SW480 (cell line): ENCODE results near the gene PITRM1.
"Not testable (repeated sequence)": the region's sequence is repeated elsewhere in the genome, so short reads cannot be mapped to it uniquely, and the experiment has no call there.

Experiments
- DNase-seq: peaks from one replicate; pipeline ENCODE4 v3.0.0-alpha.2; 2016; ENCODE audit warnings: low spot score

PITRM1 gene

GRCh38 chr10:3199488-3199887, 26.9 kb upstream of the PITRM1 start:
- DNase-seq: no peak

- DNase-seq: no peak
Observed at GRCh38 chr10:3198900-3199299, 26.3 kb upstream of the PITRM1 start.

GRCh38 chr10:3197348-3198003, 24.9 kb upstream of the PITRM1 start:
- peak; percentile 86 for DNase-seq

GRCh38 chr10:3196958-3197347, 24.4 kb upstream of the PITRM1 start:
- no peak for DNase-seq

- DNase-seq: no peak
Observed at GRCh38 chr10:3196482-3196881, 23.9 kb upstream of the PITRM1 start.

- DNase-seq: no peak
Observed at GRCh38 chr10:3195726-3196125, 23.1 kb upstream of the PITRM1 start.

DNA sequence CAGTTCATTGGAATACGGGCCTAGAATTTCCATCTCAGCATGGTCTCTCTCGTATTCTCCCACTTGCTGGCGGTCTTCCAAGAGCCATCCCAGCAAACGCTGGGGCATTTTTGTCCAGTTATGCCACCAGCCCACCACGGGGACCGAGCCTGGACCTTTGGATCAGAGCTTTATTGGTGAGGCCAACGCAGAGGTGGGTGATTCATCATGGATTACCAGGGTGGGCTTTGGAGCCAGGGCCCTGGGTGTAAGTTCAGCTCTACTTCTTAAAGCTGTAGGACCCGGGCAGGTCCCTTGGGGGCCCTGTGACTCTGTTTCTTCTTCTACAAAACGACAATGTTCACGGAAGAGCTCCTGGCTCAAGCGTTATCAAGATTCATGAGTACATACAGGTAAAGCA, 22.7 kb upstream of the PITRM1 start:
- DNase-seq: no peak

DNA sequence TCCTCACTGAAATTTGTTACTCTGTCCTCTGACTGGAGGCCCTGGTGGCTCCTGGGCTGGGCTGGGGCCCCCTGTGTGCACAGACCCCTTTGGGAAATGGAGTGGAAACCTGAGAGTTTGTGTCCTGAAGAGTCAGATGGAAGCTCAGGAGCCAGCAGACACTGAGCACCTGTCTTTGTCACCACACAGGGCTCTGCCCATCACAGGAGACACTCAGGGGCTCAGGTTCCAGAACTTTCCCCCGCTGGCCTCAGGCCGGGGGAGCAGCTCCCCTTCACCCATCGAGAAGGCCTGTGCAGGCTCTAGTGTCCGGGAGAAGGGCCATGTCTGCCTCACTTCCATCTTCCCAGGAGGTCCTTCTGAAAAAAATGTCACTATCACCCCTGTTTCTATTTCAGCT, 22.3 kb upstream of the PITRM1 start:
- no peak for DNase-seq

DNA sequence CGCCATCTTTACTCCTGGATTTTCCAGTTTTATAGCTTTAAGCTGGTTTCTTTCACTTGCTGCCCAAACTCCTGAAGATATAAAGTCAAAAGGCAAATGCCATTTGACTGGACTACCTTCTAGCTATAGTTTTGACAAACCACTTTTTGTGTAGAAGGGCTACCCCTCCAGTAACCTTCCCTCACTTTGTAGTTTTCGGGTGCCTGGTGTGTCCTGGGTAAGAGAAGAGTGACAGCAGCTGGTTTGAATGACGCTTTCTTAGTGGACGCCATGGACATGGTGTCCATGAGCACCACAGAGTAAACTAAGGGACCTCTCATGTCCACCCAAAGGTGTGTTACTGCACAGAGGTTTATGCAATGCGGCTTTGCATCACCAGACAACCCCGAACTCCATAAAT, 21.2 kb upstream of the PITRM1 start:
- no peak for DNase-seq

GRCh38 chr10:3192856-3193635, 20.5 kb upstream of the PITRM1 start:
- peak; percentile 28 for DNase-seq

GRCh38 chr10:3190817-3191216, 18.2 kb upstream of the PITRM1 start:
- DNase-seq: no peak

GRCh38 chr10:3187229-3187628, 14.6 kb upstream of the PITRM1 start:
- not testable (repeated sequence) for DNase-seq

DNA sequence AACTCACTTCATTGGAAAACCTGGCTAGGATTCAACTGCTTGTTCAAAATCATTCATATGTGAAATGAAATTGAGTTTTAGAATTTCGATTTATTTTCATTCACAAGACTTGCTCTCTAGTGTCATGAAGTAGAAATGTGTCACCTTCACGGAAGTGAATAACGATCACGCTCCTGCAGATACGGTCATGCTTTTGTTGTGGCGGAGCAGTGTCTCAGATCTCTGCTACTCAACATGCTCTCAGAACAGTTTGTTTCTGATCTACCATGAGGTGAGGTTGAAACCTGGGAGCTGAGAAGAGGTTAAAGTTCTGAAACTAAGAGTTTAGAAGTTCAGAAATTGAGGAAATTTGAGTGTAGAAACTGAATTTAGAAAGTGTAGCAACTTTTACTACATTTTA, 13.8 kb upstream of the PITRM1 start:
- DNase-seq: no peak

DNA sequence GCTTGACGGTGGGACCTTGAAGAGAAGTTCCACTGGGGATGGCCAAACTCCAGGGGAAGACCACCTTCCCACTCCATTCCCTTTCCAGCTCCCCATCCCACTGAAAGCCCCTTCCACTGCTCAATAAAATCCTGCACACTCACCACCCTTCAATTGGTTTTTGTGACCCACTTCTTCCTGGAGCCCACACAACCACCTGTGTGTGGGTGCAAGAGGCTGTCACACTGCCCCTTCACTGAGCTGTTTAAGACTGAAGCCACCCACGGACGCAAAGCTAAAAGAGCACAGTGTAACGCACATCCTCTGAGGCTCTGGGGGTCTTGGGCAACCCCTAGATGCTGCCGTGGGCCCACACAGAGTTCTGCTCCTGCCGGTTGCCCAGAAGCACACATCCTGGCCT, 12.8 kb upstream of the PITRM1 start:
- DNase-seq: no peak

- no peak for DNase-seq
Observed at GRCh38 chr10:3180355-3181025, 7.9 kb upstream of the PITRM1 start.

DNA sequence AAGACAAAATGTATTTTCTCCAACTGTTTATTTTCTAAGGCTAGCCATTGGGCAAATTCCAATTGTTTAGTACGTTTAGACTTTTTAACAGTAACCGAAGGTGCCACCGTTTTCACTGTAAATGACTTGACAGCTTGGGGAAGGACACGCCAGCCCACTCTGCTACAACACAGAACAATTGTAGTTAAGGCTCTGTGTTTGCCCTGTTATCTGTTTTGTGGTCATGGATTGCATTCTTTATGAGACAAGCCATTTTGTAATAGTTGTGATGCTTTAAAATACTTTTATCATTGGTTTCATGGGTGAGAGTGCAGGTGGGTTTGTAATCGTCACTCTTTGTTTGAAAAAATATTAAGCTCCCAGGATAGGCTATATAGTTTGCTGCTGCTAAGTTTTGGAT, 6.6 kb upstream of the PITRM1 start:
- no peak for DNase-seq

DNA sequence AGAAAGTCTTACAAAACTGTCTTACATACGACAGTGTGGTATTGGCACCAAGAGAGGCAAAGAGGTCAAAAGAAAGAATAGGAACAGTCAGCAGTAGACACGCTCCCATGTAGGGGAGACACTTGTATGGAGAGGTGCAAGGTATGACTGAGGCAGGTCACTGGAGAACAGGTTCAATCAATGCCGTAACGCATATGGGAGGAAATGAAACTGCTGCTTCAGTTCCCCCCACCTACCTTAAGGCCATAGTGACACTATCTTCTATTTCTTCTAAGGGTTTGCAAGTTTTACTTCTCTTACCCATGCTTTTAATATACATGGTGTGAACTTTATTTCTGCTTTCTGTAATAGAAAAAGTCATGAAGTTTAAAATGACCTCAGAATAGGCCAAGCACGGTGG, 5.5 kb upstream of the PITRM1 start:
- DNase-seq: no peak

GRCh38 chr10:3173171-3173878, 743 bp upstream of the PITRM1 start:
- peak; percentile 94 for DNase-seq

GRCh38 chr10:3172081-3172445, 519 bp downstream of the PITRM1 start:
- DNase-seq: peak; percentile 21

DNA sequence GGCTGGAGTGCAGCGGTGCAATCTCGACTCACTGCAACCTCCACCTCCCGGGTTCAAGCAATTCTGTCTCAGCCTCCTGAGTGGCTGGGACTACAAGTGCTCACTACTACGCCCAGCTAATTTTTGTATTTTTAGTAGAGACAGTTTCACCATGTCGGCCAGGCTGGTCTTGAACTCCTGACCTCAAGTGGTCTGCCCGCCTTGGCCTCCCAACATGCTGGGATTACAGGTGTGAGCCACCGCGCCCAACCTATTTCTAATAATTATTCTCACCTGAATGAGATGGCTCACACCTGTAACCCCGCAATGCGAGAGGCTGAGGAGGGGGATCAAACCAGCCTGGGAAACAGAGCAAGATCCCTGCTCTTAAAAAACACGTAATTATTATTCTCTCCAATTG, 1.1 kb downstream of the PITRM1 start:
- not testable (repeated sequence) for DNase-seq

- DNase-seq: no peak
Observed at GRCh38 chr10:3169673-3170072, 2.9 kb downstream of the PITRM1 start.

DNA sequence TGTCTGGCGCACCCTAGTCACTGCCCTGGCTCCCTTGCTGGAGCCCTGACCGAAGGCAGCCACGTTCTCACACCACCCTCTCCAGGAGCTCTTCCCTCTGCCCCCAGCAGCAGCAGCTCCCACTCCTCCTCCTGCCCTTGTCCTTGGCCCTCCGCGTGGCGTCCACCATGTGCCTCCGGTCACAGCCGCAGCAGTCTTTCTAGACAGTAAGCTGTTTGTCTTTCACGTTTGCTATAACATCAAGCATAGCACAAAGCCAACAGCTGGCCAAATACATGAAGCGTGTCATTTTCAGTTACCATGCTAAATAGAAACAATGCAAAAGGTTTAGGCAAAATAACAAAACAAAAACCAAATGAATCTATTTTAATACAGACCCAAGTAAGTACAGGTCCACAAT, 3.3 kb downstream of the PITRM1 start:
- no peak for DNase-seq
